ENCODE results near the gene KCNQ5.

The KCNQ5 gene

GRCh38 chr6:72984981-72985665, 363.3 kb downstream of the KCNQ5 start:
- TF ChIP-seq CTCF (IDR thresholded peaks at IDR 0.05; ENCODE audit: low read depth, low read length, missing control alignments): no peak
- H3K4me3 ChIP-seq (ENCODE audit: low read depth, low read length): no peak overlapping the region
- in situ Hi-C loops (cut with HindIII; ENCODE audit: low sequenced_read_pairs): no loop called here
- DNase-seq (ENCODE audit: low read depth): peak; percentile 74

DNA sequence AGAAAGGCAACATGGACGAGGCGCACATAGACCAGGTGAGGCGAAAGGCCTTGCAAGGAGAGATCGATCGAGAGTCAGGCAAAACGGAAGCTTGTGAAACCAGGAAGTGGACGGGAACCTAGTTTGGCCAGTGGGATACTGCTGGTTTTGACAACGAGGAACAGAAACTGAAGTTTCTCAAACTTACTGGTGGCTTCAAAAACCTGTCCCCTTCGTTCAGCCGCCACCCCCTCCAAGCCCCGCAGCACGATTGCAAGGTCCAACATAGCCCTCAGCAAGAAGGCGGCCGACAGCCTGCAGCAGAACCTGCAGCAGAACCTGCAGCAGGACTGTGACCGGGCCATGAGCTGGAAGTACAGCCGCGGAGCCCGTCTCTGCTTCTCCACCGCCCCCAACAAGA, 365.4 kb downstream of the KCNQ5 start:
- in situ Hi-C loops (cut with HindIII; ENCODE audit: low sequenced_read_pairs): no loop called here
- DNase-seq (ENCODE audit: low read depth): no peak
- TF ChIP-seq CTCF (IDR thresholded peaks at IDR 0.05; ENCODE audit: low read depth, low read length, missing control alignments): no peak
- H3K4me3 ChIP-seq (ENCODE audit: low read depth, low read length): no peak overlapping the region

- in situ Hi-C loops (cut with HindIII; ENCODE audit: low sequenced_read_pairs): no loop called here
- no peak for TF ChIP-seq CTCF (IDR thresholded peaks at IDR 0.05; ENCODE audit: low read depth, low read length, missing control alignments)
- no peak for DNase-seq (ENCODE audit: low read depth)
- H3K4me3 ChIP-seq (ENCODE audit: low read depth, low read length): no peak overlapping the region
Observed at GRCh38 chr6:72999995-73000394, 378.1 kb downstream of the KCNQ5 start.

- no peak for TF ChIP-seq CTCF (IDR thresholded peaks at IDR 0.05; ENCODE audit: low read depth, low read length, missing control alignments)
- no peak overlapping the region for H3K4me3 ChIP-seq (ENCODE audit: low read depth, low read length)
- no peak for DNase-seq (ENCODE audit: low read depth)
- in situ Hi-C loops (cut with HindIII; ENCODE audit: low sequenced_read_pairs): no loop called here
Observed at GRCh38 chr6:73000460-73000859, 378.6 kb downstream of the KCNQ5 start.

GRCh38 chr6:73002588-73002987, 380.7 kb downstream of the KCNQ5 start:
- DNase-seq (ENCODE audit: low read depth): no peak
- H3K4me3 ChIP-seq (ENCODE audit: low read depth, low read length): no peak overlapping the region
- in situ Hi-C loops (cut with HindIII; ENCODE audit: low sequenced_read_pairs): no loop called here

GRCh38 chr6:73003302-73003701, 381.4 kb downstream of the KCNQ5 start:
- in situ Hi-C loops (cut with HindIII; ENCODE audit: low sequenced_read_pairs): no loop called here
- no peak for TF ChIP-seq CTCF (IDR thresholded peaks at IDR 0.05; ENCODE audit: low read depth, low read length, missing control alignments)
- H3K4me3 ChIP-seq (ENCODE audit: low read depth, low read length): no peak overlapping the region
- no peak for DNase-seq (ENCODE audit: low read depth)

More at GRCh38 chr6:73002588-73002987, 380.7 kb downstream of the KCNQ5 start:
- no peak for TF ChIP-seq CTCF (IDR thresholded peaks at IDR 0.05; ENCODE audit: low read depth, low read length, missing control alignments)

Data from astrocyte of the cerebellum (primary cell).